OCI-LY1 (cell line): Measurements from ENCODE around the gene MINDY3.
"Not testable (repeated sequence)": the region's sequence is repeated elsewhere in the genome, so short reads cannot be mapped to it uniquely, and the experiment has no call there.

Experiments
- H2AFZ ChIP-seq: fragments of 200-600 bp; sonication (generic), shearing (Covaris generic); 2 replicates; pipeline ENCODE4 v1.6.0; 2014; ENCODE audit warnings: antibody characterized with exemption, mild to moderate bottlenecking, low read length
- H3F3A ChIP-seq: fragments of 200-600 bp; sonication (generic), shearing (Covaris generic); 2 replicates; pipeline ENCODE4 v1.6.0; 2014; ENCODE audit warnings: mild to moderate bottlenecking, antibody characterized with exemption, low read length, moderate library complexity; ENCODE audit not compliant: insufficient read depth
- H3K27ac ChIP-seq: fragments of 200-600 bp; sonication (generic); 2 replicates; pipeline ENCODE4 v1.5.1; 2014; ENCODE audit warnings: low read length, mixed run types, mild to moderate bottlenecking, low read depth; ENCODE audit not compliant: poor library complexity, severe bottlenecking
- H3K27me3 ChIP-seq: fragments of 200-600 bp; sonication (generic); 2 replicates; pipeline ENCODE4 v1.6.0; 2014; ENCODE audit warnings: antibody characterized with exemption, mild to moderate bottlenecking, low read length, moderate library complexity; ENCODE audit not compliant: insufficient read depth
- H3K36me3 ChIP-seq: fragments of 200-600 bp; sonication (generic); 2 replicates; pipeline ENCODE4 v1.6.1; 2014; ENCODE audit warnings: mild to moderate bottlenecking, antibody characterized with exemption, low read length, moderate library complexity, mixed read lengths; ENCODE audit not compliant: insufficient read depth
- H3K4me1 ChIP-seq: fragments of 200-600 bp; sonication (generic); 2 replicates; pipeline ENCODE4 v1.5.1; 2014; ENCODE audit warnings: mild to moderate bottlenecking, low read length, moderate library complexity; ENCODE audit not compliant: insufficient read depth, severe bottlenecking
- H3K4me2 ChIP-seq: fragments of 200-600 bp; sonication (generic), shearing (Covaris generic); 2 replicates; pipeline ENCODE4 v1.6.1; 2014; ENCODE audit warnings: low read length
- H3K4me3 ChIP-seq: fragments of 200-600 bp; sonication (generic); 2 replicates; pipeline ENCODE4 v1.5.1; 2014; ENCODE audit warnings: low read length, low read depth, mild to moderate bottlenecking, mixed read lengths; ENCODE audit not compliant: poor library complexity, severe bottlenecking
- H3K79me2 ChIP-seq: fragments of 200-600 bp; shearing (Covaris generic); 2 replicates; pipeline ENCODE4 v1.6.1; 2016; ENCODE audit warnings: mixed run types, low read length, mixed read lengths; ENCODE audit not compliant: insufficient read depth
- H3K9ac ChIP-seq: fragments of 200-600 bp; sonication (generic), shearing (Covaris generic); 2 replicates; pipeline ENCODE4 v1.6.1; 2014; ENCODE audit warnings: mild to moderate bottlenecking, low read length, mixed read lengths
- H3K9me2 ChIP-seq: fragments of 200-600 bp; sonication (generic), shearing (Covaris generic); 2 replicates; pipeline ENCODE4 v1.6.1; 2014; ENCODE audit warnings: low read depth, mild to moderate bottlenecking, low read length, mixed read lengths
- H3K9me3 ChIP-seq: fragments of 200-600 bp; shearing (Covaris generic); 2 replicates; pipeline ENCODE4 v1.6.1; 2014; ENCODE audit warnings: low read length, mixed read lengths
- H4K20me1 ChIP-seq: fragments of 200-600 bp; sonication (generic), shearing (Covaris generic); 2 replicates; pipeline ENCODE4 v1.6.0; 2016; ENCODE audit warnings: mild to moderate bottlenecking, low read length; ENCODE audit not compliant: insufficient read depth
- EZH2 ChIP-seq: fragments of 200-600 bp; sonication (generic), shearing (Covaris generic); IDR thresholded peaks from 2 replicates; pipeline ENCODE4 v1.8.0; 2017; ENCODE audit warnings: borderline replicate concordance, mixed run types, mild to moderate bottlenecking, antibody characterized with exemption, low read length, moderate library complexity, mixed read lengths
- TF ChIP-seq, protein P1 (sequence below): fragments of 200-600 bp; sonication (generic), shearing (Covaris generic); IDR thresholded peaks from 2 replicates; pipeline ENCODE4 v1.5.1; 2017; ENCODE audit warnings: mild to moderate bottlenecking, antibody characterized with exemption, low read length, moderate library complexity, mixed read lengths

Gene MINDY3

DNA sequence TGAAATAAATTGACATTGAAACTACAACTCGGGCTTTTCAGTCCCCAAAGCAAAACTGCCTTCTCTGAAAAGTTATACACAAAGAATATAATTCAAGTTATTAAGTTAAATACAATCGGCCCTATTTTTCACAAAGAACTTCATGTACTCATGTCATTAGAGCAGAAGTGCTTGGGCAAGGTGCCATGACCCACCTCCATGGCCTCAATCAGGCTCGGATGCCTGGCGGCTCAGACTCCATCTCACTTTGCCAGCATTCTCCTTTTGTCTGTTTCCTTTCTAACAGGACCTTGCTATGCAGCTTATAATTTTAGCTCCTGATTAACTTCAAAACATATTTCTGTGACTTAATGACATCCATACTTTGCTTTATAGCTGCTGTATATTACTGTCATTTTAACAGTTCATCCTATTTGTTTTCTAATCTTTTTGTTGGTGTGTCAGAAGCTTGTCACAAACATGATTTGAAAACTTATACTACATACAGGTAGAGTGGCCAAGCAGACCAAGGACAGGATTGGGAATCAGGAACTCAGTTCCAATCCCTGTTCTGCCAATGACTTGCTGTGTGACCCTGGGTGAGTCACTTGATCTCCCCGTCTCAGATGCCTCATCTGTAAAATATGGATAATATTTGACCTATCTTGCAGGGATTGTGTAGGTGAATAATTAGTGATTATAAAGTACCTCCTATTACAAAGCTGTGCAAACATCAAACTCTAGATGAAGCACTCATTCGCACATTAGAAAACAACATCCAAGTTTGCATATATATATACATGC lies 79.8 kb downstream of the MINDY3 start:
- H3K36me3 ChIP-seq = peaks cover 40% of the 10 kb centered on the region
- TF ChIP-seq, protein P1, sequence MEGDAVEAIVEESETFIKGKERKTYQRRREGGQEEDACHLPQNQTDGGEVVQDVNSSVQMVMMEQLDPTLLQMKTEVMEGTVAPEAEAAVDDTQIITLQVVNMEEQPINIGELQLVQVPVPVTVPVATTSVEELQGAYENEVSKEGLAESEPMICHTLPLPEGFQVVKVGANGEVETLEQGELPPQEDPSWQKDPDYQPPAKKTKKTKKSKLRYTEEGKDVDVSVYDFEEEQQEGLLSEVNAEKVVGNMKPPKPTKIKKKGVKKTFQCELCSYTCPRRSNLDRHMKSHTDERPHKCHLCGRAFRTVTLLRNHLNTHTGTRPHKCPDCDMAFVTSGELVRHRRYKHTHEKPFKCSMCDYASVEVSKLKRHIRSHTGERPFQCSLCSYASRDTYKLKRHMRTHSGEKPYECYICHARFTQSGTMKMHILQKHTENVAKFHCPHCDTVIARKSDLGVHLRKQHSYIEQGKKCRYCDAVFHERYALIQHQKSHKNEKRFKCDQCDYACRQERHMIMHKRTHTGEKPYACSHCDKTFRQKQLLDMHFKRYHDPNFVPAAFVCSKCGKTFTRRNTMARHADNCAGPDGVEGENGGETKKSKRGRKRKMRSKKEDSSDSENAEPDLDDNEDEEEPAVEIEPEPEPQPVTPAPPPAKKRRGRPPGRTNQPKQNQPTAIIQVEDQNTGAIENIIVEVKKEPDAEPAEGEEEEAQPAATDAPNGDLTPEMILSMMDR = no peak
- TF ChIP-seq EZH2 = no peak
- 0 out of 2 replicates have a peak, but pooled peaks cover 6% of the 10 kb centered on the region for H3K9me3 ChIP-seq
- H3K9me2 ChIP-seq = no peaks in the 10 kb centered on the region
- no peak overlapping the region for H2AFZ ChIP-seq
- no peak overlapping the region for H3K9ac ChIP-seq
- no peak overlapping the region for H3K4me2 ChIP-seq
- H3K4me3 ChIP-seq = no peak overlapping the region
- no peaks in the 10 kb centered on the region for H3K4me1 ChIP-seq
- H3K79me2 ChIP-seq = no peaks in the 10 kb centered on the region
- H3F3A ChIP-seq = no peaks in the 10 kb centered on the region
- no peaks in the 10 kb centered on the region for H4K20me1 ChIP-seq
- H3K27me3 ChIP-seq = no peaks in the 10 kb centered on the region
- no peak overlapping the region for H3K27ac ChIP-seq

- no peaks in the 10 kb centered on the region for H3K4me1 ChIP-seq
- H3F3A ChIP-seq = no peaks in the 10 kb centered on the region
- no peak overlapping the region for H3K4me3 ChIP-seq
- no peaks in the 10 kb centered on the region for H3K79me2 ChIP-seq
- H3K36me3 ChIP-seq = peaks cover 29% of the 10 kb centered on the region
- no peaks in the 10 kb centered on the region for H3K27me3 ChIP-seq
- no peak overlapping the region for H3K4me2 ChIP-seq
- 0 out of 2 replicates have a peak, but pooled peaks cover 6% of the 10 kb centered on the region for H3K9me3 ChIP-seq
- TF ChIP-seq, protein P1 = no peak
- no peak for TF ChIP-seq EZH2
- H3K27ac ChIP-seq = no peak overlapping the region
- H3K9ac ChIP-seq = no peak overlapping the region
- H4K20me1 ChIP-seq = no peaks in the 10 kb centered on the region
- H2AFZ ChIP-seq = no peak overlapping the region
- H3K9me2 ChIP-seq = no peaks in the 10 kb centered on the region
Observed at GRCh38 chr10:15775513-15775912, 84.8 kb downstream of the MINDY3 start.

DNA sequence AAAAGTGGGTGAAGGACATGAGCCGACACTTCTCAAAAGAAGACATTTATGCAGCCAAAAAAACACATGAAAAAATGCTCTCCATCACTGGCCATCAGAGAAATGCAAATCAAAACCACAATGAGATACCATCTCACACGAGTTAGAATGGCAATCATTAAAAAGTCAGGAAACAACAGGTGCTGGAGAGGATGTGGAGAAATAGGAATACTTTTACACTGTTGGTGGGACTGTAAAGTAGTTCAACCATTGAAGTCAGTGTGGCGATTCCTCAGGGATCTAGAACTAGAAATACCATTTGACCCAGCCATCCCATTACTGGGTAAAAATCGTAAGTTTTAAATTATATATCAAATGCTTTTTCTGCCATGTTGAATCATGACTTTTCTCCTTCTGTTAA lies 85.8 kb downstream of the MINDY3 start:
- not testable (repeated sequence) for H3K27me3 ChIP-seq, H3K4me1 ChIP-seq, H3K27ac ChIP-seq, H3F3A ChIP-seq, H3K79me2 ChIP-seq, H3K4me2 ChIP-seq, H3K9me2 ChIP-seq, H3K9me3 ChIP-seq, H3K4me3 ChIP-seq, H2AFZ ChIP-seq, H3K9ac ChIP-seq, H4K20me1 ChIP-seq
- H3K36me3 ChIP-seq = peaks cover 24% of the 10 kb centered on the region
